GM18526 (cell line): ENCODE results near the gene LRMDA.

Experiments
- POLR2A ChIP-seq: IDR thresholded peaks from 3 replicates; pipeline ENCODE4 v1.6.1; 2011; ENCODE audit not compliant: insufficient read length; ENCODE audit errors: extremely low read depth

Gene LRMDA

GRCh38 chr10:76234499-76235226, 803.2 kb downstream of the LRMDA start:
- no peak for TF ChIP-seq POLR2A

GRCh38 chr10:76236356-76236755, 804.9 kb downstream of the LRMDA start:
- no peak for TF ChIP-seq POLR2A

- TF ChIP-seq POLR2A, result no peak
These were observed 811.5 kb downstream of the LRMDA start for GRCh38 chr10:76242956-76243355.

- TF ChIP-seq POLR2A, result no peak
These were observed 812.8 kb downstream of the LRMDA start for GRCh38 chr10:76244061-76244686.

GRCh38 chr10:76245951-76246495, 814.6 kb downstream of the LRMDA start:
- TF ChIP-seq POLR2A, result no peak

GRCh38 chr10:76248649-76249200, 817.3 kb downstream of the LRMDA start:
- TF ChIP-seq POLR2A, result no peak

- TF ChIP-seq POLR2A, result no peak
These were observed 820.6 kb downstream of the LRMDA start for GRCh38 chr10:76251841-76252671.

GRCh38 chr10:76252733-76253132, 821.3 kb downstream of the LRMDA start:
- no peak for TF ChIP-seq POLR2A

- no peak for TF ChIP-seq POLR2A
These were observed 823.8 kb downstream of the LRMDA start for GRCh38 chr10:76255241-76255640.

GRCh38 chr10:76257816-76258215, 826.4 kb downstream of the LRMDA start:
- no peak for TF ChIP-seq POLR2A

GRCh38 chr10:76265441-76266113, 834.2 kb downstream of the LRMDA start:
- no peak for TF ChIP-seq POLR2A

- no peak for TF ChIP-seq POLR2A
These were observed 837.1 kb downstream of the LRMDA start for GRCh38 chr10:76268530-76268929.

GRCh38 chr10:76268954-76269353, 837.5 kb downstream of the LRMDA start:
- no peak for TF ChIP-seq POLR2A

- no peak for TF ChIP-seq POLR2A
These were observed 839.0 kb downstream of the LRMDA start for GRCh38 chr10:76270464-76270863.

- no peak for TF ChIP-seq POLR2A
These were observed 843.5 kb downstream of the LRMDA start for GRCh38 chr10:76274933-76275332.

GRCh38 chr10:76278811-76279460, 847.5 kb downstream of the LRMDA start:
- no peak for TF ChIP-seq POLR2A
